ENCODE results near the gene TMEM108. TPM values are rescaled to one million over a fixed set of nuclear protein-coding genes. Genes with fewer than 3 reads are reported as not detected.

The TMEM108 gene
- total RNA-seq, 1 donor: not detected

GRCh38 chr3:133278260-133279043 lies 240.3 kb downstream of the TMEM108 start:
- no peak for TF ChIP-seq CTCF (IDR thresholded peaks at IDR 0.05; ENCODE audit: insufficient read depth, low read length)
- no peak for DNase-seq (ENCODE audit: low read depth)
- H3K4me3 ChIP-seq (ENCODE audit: low read depth, low read length): no peak overlapping the region

- TF ChIP-seq CTCF (IDR thresholded peaks at IDR 0.05; ENCODE audit: insufficient read depth, low read length): no peak
- no peak for DNase-seq (ENCODE audit: low read depth)
- H3K4me3 ChIP-seq (ENCODE audit: low read depth, low read length): no peak overlapping the region
These were observed 242.4 kb downstream of the TMEM108 start for GRCh38 chr3:133280586-133280985.

GRCh38 chr3:133282236-133282635 lies 244.0 kb downstream of the TMEM108 start:
- no peak for TF ChIP-seq CTCF (IDR thresholded peaks at IDR 0.05; ENCODE audit: insufficient read depth, low read length)
- no peak overlapping the region for H3K4me3 ChIP-seq (ENCODE audit: low read depth, low read length)
- no peak for DNase-seq (ENCODE audit: low read depth)

GRCh38 chr3:133283958-133284807 lies 246.0 kb downstream of the TMEM108 start:
- TF ChIP-seq CTCF (IDR thresholded peaks at IDR 0.05; ENCODE audit: insufficient read depth, low read length): no peak
- no peak for DNase-seq (ENCODE audit: low read depth)
- H3K4me3 ChIP-seq (ENCODE audit: low read depth, low read length): no peak overlapping the region

GRCh38 chr3:133289322-133289721 lies 251.1 kb downstream of the TMEM108 start:
- H3K4me3 ChIP-seq (ENCODE audit: low read depth, low read length): no peak overlapping the region
- no peak for DNase-seq (ENCODE audit: low read depth)
- no peak for TF ChIP-seq CTCF (IDR thresholded peaks at IDR 0.05; ENCODE audit: insufficient read depth, low read length)

- TF ChIP-seq CTCF (IDR thresholded peaks at IDR 0.05; ENCODE audit: insufficient read depth, low read length): no peak
- no peak overlapping the region for H3K4me3 ChIP-seq (ENCODE audit: low read depth, low read length)
- no peak for DNase-seq (ENCODE audit: low read depth)
These were observed 254.1 kb downstream of the TMEM108 start for GRCh38 chr3:133292296-133292695.

All from fibroblast of the aortic adventitia (primary cell).